Measurements from ENCODE around the gene FJX1.
"Not testable (repeated sequence)": the region's sequence is repeated elsewhere in the genome, so short reads cannot be mapped to it uniquely, and the experiment has no call there.

The FJX1 gene

DNA sequence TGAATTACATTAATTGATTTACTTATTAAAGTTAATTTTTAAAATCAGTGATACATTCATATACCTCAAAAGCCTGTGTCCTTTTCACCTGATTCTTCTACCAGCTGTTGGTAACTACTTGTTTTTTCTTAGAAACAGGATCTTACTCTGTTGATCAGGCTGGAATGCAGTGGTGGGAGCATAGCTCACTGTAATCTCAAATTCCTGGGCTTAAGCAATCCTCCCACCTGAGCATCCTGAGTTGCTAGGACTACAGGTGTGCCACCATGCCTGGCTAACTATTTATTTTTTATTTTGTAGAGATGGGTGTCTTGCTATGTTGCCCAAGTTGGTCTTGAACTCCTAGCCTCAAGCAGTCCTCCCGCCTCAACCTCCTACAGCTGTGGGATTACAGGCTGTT lies 49.0 kb downstream of the FJX1 start:
- no peak overlapping the region for H3K9ac ChIP-seq
- no peak overlapping the region for H3K27ac ChIP-seq
- H4K20me1 ChIP-seq (ENCODE audit: insufficient read depth) = no peaks in the 10 kb centered on the region
- H3K4me1 ChIP-seq (ENCODE audit: low read depth, poor library complexity, severe bottlenecking) = peaks cover 14% of the 10 kb centered on the region
- TF ChIP-seq, protein P1, sequence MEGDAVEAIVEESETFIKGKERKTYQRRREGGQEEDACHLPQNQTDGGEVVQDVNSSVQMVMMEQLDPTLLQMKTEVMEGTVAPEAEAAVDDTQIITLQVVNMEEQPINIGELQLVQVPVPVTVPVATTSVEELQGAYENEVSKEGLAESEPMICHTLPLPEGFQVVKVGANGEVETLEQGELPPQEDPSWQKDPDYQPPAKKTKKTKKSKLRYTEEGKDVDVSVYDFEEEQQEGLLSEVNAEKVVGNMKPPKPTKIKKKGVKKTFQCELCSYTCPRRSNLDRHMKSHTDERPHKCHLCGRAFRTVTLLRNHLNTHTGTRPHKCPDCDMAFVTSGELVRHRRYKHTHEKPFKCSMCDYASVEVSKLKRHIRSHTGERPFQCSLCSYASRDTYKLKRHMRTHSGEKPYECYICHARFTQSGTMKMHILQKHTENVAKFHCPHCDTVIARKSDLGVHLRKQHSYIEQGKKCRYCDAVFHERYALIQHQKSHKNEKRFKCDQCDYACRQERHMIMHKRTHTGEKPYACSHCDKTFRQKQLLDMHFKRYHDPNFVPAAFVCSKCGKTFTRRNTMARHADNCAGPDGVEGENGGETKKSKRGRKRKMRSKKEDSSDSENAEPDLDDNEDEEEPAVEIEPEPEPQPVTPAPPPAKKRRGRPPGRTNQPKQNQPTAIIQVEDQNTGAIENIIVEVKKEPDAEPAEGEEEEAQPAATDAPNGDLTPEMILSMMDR (conservative IDR thresholded peaks at IDR 0.05; ENCODE audit: low read depth, low read length) = no peak
- peaks cover 53% of the 10 kb centered on the region; the same call in 1 of the 2 replicates for H3K79me2 ChIP-seq (ENCODE audit: insufficient read depth, low read depth)
- H3K4me3 ChIP-seq (IDR thresholded peaks at IDR 0.05; ENCODE audit: insufficient read depth, low read depth, low read length) = no peak overlapping the region
- H3K27me3 ChIP-seq (ENCODE audit: insufficient read depth, low read depth) = no peaks in the 10 kb centered on the region
- H2AFZ ChIP-seq (ENCODE audit: low read depth) = no peak overlapping the region
- no peak overlapping the region for H3K4me2 ChIP-seq
- no peaks in the 10 kb centered on the region for H3K36me3 ChIP-seq (ENCODE audit: insufficient read depth)

DNA sequence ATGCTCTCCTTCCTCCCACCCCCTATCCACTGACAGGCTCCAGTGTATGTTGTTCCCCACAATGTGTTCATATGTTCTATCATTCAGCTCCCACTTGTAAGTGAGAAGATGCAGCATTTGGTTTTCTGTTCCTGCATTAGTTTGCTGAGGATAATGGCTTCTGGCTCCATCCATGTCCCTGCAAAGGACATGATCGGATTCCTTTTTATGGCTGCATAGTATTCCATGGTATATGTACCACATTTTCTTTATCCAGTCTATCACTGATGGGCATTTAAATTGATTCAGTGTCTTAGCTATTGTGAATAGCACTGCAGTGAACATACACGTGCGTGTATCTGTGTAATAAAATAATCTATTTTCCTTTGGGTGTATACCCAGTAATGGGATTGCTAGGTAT lies 50.1 kb downstream of the FJX1 start:
- H3K27me3 ChIP-seq (ENCODE audit: insufficient read depth, low read depth); H3K9ac ChIP-seq; H3K36me3 ChIP-seq (ENCODE audit: insufficient read depth); H4K20me1 ChIP-seq (ENCODE audit: insufficient read depth); H3K4me2 ChIP-seq; H3K27ac ChIP-seq; H3K4me3 ChIP-seq (IDR thresholded peaks at IDR 0.05; ENCODE audit: insufficient read depth, low read depth, low read length); H2AFZ ChIP-seq (ENCODE audit: low read depth): not testable (repeated sequence)
- Histone ChIP-seq H3K79me2 (ENCODE audit: insufficient read depth, low read depth) (peaks cover 50% of the 10 kb centered on the region; the same call in 1 of the 2 replicates), H3K4me1 (ENCODE audit: low read depth, poor library complexity, severe bottlenecking) (peaks cover 10% of the 10 kb centered on the region)

All from KMS-11 (cell line).